ENCODE measurements around the gene PLEKHM3.

The PLEKHM3 gene

DNA sequence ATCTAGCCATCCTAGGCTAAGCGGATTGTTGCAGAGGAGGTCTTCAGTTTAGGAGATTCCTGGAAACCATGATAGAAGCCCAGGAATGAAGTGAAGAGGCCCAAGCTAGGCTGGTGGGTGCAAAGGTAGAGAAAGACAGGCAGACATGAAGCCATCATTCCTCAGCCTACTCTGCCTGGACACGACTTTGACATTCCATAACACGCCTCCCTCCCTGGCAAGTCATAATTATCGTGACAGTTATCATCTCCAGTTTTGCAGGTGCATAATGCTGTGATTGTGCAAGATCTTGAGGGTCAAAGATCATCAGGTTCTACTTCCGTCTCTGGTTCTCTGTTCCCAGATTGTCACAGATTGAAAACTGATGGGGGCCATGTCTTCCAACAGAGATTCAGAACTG lies 240.4 kb downstream of the PLEKHM3 start:
- Histone ChIP-seq H3K27me3 (ENCODE audit: insufficient read depth, low read depth, severe bottlenecking) (no peaks in the 10 kb centered on the region), H3K27ac (no peak overlapping the region), H3K36me3 (no peaks in the 10 kb centered on the region), H3K4me3 (ENCODE audit: low read depth, low read length) (no peak overlapping the region), H3K9me3 (ENCODE audit: severe bottlenecking) (no peaks in the 10 kb centered on the region)
- DNase-seq: no peak
- TF ChIP-seq CTCF (IDR thresholded peaks at IDR 0.05; ENCODE audit: low read depth, low read length): no peak

- no peak for DNase-seq
- H3K36me3 ChIP-seq: no peaks in the 10 kb centered on the region
- no peaks in the 10 kb centered on the region for H3K27me3 ChIP-seq (ENCODE audit: insufficient read depth, low read depth, severe bottlenecking)
- no peaks in the 10 kb centered on the region for H3K9me3 ChIP-seq (ENCODE audit: severe bottlenecking)
- no peak overlapping the region for H3K27ac ChIP-seq
- TF ChIP-seq CTCF (IDR thresholded peaks at IDR 0.05; ENCODE audit: low read depth, low read length): no peak
- no peak overlapping the region for H3K4me3 ChIP-seq (ENCODE audit: low read depth, low read length)
Measured at GRCh38 chr2:207783514-207783913, 241.8 kb downstream of the PLEKHM3 start.

- DNase-seq: no peak
- Histone ChIP-seq H3K9me3 (ENCODE audit: severe bottlenecking) (no peaks in the 10 kb centered on the region), H3K36me3 (no peaks in the 10 kb centered on the region), H3K27me3 (ENCODE audit: insufficient read depth, low read depth, severe bottlenecking) (no peaks in the 10 kb centered on the region), H3K4me3 (ENCODE audit: low read depth, low read length) (no peak overlapping the region), H3K27ac (no peak overlapping the region)
- no peak for TF ChIP-seq CTCF (IDR thresholded peaks at IDR 0.05; ENCODE audit: low read depth, low read length)
Measured at GRCh38 chr2:207782238-207783030, 242.9 kb downstream of the PLEKHM3 start.

DNA sequence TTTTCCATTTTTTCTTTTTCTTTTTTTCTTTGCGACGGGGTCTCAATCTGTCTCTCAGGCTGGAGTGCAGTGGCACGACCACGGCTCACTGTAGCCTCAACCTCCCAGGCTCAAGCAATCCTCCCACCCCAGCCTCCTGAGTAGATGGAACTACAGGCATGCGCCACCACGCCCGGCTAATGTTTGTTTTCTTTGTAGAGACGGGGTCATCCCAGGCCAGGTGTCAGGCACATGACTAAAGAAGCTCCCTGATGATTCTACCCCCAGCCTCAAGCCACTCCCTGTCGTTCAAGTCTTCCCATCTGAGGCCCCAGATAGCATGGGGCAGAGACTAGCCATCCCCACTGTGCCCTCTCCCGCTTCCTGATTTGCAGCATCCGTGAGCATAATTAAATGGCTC lies 245.8 kb downstream of the PLEKHM3 start:
- Histone ChIP-seq H3K4me3 (ENCODE audit: low read depth, low read length) (no peak overlapping the region), H3K9me3 (ENCODE audit: severe bottlenecking) (no peaks in the 10 kb centered on the region), H3K36me3 (no peaks in the 10 kb centered on the region), H3K27me3 (ENCODE audit: insufficient read depth, low read depth, severe bottlenecking) (no peaks in the 10 kb centered on the region), H3K27ac (no peak overlapping the region)
- no peak for DNase-seq
- TF ChIP-seq CTCF (IDR thresholded peaks at IDR 0.05; ENCODE audit: low read depth, low read length): no peak

GRCh38 chr2:207778298-207778882 lies 246.9 kb downstream of the PLEKHM3 start:
- no peak for DNase-seq
- H3K36me3 ChIP-seq: no peaks in the 10 kb centered on the region
- no peaks in the 10 kb centered on the region for H3K27me3 ChIP-seq (ENCODE audit: insufficient read depth, low read depth, severe bottlenecking)
- no peak overlapping the region for H3K4me3 ChIP-seq (ENCODE audit: low read depth, low read length)
- H3K27ac ChIP-seq: no peak overlapping the region
- H3K9me3 ChIP-seq (ENCODE audit: severe bottlenecking): no peaks in the 10 kb centered on the region
- no peak for TF ChIP-seq CTCF (IDR thresholded peaks at IDR 0.05; ENCODE audit: low read depth, low read length)
